Activated CD4-positive, alpha-beta T cell treated with anti-CD3 and anti-CD28 coated beads, Interleukin-2, amount 10 ng/mL, durations not matched to agents 7 days and 5 days (primary cell): Measurements from ENCODE around the gene PPP1R14D. TPM values are rescaled to one million over a fixed set of nuclear protein-coding genes. Genes with fewer than 3 reads are reported as not detected.
"Not testable (repeated sequence)": the region's sequence is repeated elsewhere in the genome, so short reads cannot be mapped to it uniquely, and the experiment has no call there.

Experiments used
- CTCF ChIA-PET: fragments of 350-600 bp; sonication (Branson Sonifier 250); formaldehyde crosslinking; loops from one replicate; lab custom pipeline; 2021; ENCODE audit warnings: antibody characterized with exemption; lab: Charles Lee
- POLR2A ChIA-PET: fragments of 350-600 bp; sonication (Branson Sonifier 250); formaldehyde crosslinking; loops from one replicate; lab custom pipeline; 2021; ENCODE audit warnings: antibody characterized with exemption; lab: Charles Lee
- DNase-seq: peaks from one replicate; pipeline ENCODE4 v3.0.0-alpha.2; 2020
- H3K27ac Mint-ChIP-seq: one replicate; pipeline ENCODE4 v1.8.0; 2021; ENCODE audit warnings: mild to moderate bottlenecking, moderate library complexity, mixed read lengths
- H3K27me3 Mint-ChIP-seq: one replicate; pipeline ENCODE4 v1.8.0; 2021; ENCODE audit warnings: mixed read lengths
- H3K36me3 Mint-ChIP-seq: one replicate; pipeline ENCODE4 v1.8.0; 2021; ENCODE audit warnings: low read depth, mixed read lengths
- H3K4me1 Mint-ChIP-seq: one replicate; pipeline ENCODE4 v1.8.0; 2021; ENCODE audit warnings: mixed read lengths
- H3K4me3 Mint-ChIP-seq: one replicate; pipeline ENCODE4 v1.8.0; 2021; ENCODE audit warnings: mild to moderate bottlenecking, moderate library complexity, mixed read lengths
- H3K9me3 Mint-ChIP-seq: one replicate; pipeline ENCODE4 v1.8.0; 2021; ENCODE audit warnings: mixed read lengths
- total RNA-seq, 2 experiments: library from RNA; stranded (reverse); gene quantifications; one replicate each; pipeline ENCODE4 v1.2.3, GENCODE V29; 2021

Gene PPP1R14D
- total RNA-seq, 2 experiments from 2014 or later, result not detected

GRCh38 chr15:40861147-40861546 is 32.6 kb upstream of the PPP1R14D start:
- H3K27ac Mint-ChIP-seq, H3K9me3 Mint-ChIP-seq, H3K36me3 Mint-ChIP-seq, H3K27me3 Mint-ChIP-seq, DNase-seq, POLR2A ChIA-PET, H3K4me3 Mint-ChIP-seq: not testable (repeated sequence)
- H3K4me1 Mint-ChIP-seq, result peaks cover 19% of the 10 kb centered on the region
- CTCF ChIA-PET, result interaction anchor here (0.6 to 1.3 kb wide), 5 partner anchors 12 to 297 kb away, joined by 3 to 5 read pairs (median 4); partner anchors contain the start of gene CCDC32

- no peak overlapping the region for H3K27ac Mint-ChIP-seq
- POLR2A ChIA-PET, result interaction anchor here (2.6 kb wide), 1 partner anchor 35 kb away, joined by 15 read pairs; the partner anchor contains the start of gene VPS18
- no peaks in the 10 kb centered on the region for H3K9me3 Mint-ChIP-seq
- no peak overlapping the region for H3K4me3 Mint-ChIP-seq
- no peaks in the 10 kb centered on the region for H3K36me3 Mint-ChIP-seq
- peaks cover 19% of the 10 kb centered on the region for H3K4me1 Mint-ChIP-seq
- DNase-seq, result peak; percentile 89
- CTCF ChIA-PET, result interaction anchor here (0.6 to 8.9 kb wide), 21 partner anchors 8 to 327 kb away, joined by 3 to 165 read pairs (median 4); partner anchors contain the start of genes DNAJC17, SPINT1, VPS18 and ZFYVE19
- H3K27me3 Mint-ChIP-seq, result peaks cover 8% of the 10 kb centered on the region
Observed at GRCh38 chr15:40859206-40859851, 30.8 kb upstream of the PPP1R14D start.

- H3K4me3 Mint-ChIP-seq, result no peak overlapping the region
- no peak overlapping the region for H3K27ac Mint-ChIP-seq
- H3K36me3 Mint-ChIP-seq, result no peaks in the 10 kb centered on the region
- H3K9me3 Mint-ChIP-seq, result no peaks in the 10 kb centered on the region
- POLR2A ChIA-PET, result interaction anchor here (2.6 kb wide), 1 partner anchor 36 kb away, joined by 15 read pairs; the partner anchor contains the start of gene VPS18
- peaks cover 8% of the 10 kb centered on the region for H3K27me3 Mint-ChIP-seq
- CTCF ChIA-PET, result interaction anchor here (0.6 to 8.9 kb wide), 22 partner anchors 9 to 327 kb away, joined by 3 to 165 read pairs (median 4); partner anchors contain the start of genes DNAJC17, SPINT1, VPS18 and ZFYVE19
- DNase-seq, result no peak
- H3K4me1 Mint-ChIP-seq, result peaks cover 19% of the 10 kb centered on the region
Observed at GRCh38 chr15:40858706-40859105, 30.2 kb upstream of the PPP1R14D start.

- peaks cover 5% of the 10 kb centered on the region for H3K27me3 Mint-ChIP-seq
- POLR2A ChIA-PET, result interaction anchor here (0.6 to 2.6 kb wide), 3 partner anchors 32 to 37 kb away, joined by 3 to 15 read pairs (median 4); partner anchors contain the start of gene VPS18
- no peak overlapping the region for H3K4me3 Mint-ChIP-seq
- CTCF ChIA-PET, result interaction anchor here (0.5 to 8.9 kb wide), 25 partner anchors 8 to 1694 kb away, joined by 3 to 165 read pairs (median 5); partner anchors contain the start of genes SPINT1 and VPS18
- H3K4me1 Mint-ChIP-seq, result peaks cover 19% of the 10 kb centered on the region
- H3K27ac Mint-ChIP-seq, result peak overlapping the region; percentile 39
- H3K36me3 Mint-ChIP-seq, result no peaks in the 10 kb centered on the region
- no peaks in the 10 kb centered on the region for H3K9me3 Mint-ChIP-seq
- peak; percentile 83 for DNase-seq
Observed at GRCh38 chr15:40857601-40858341, 29.3 kb upstream of the PPP1R14D start.

- no peak overlapping the region for H3K4me3 Mint-ChIP-seq
- H3K4me1 Mint-ChIP-seq, result peaks cover 19% of the 10 kb centered on the region
- CTCF ChIA-PET, result interaction anchor here (0.6 to 8.9 kb wide), 9 partner anchors 10 to 1695 kb away, joined by 3 to 165 read pairs (median 11); partner anchors contain the start of genes SPINT1 and VPS18
- H3K27ac Mint-ChIP-seq, result no peak overlapping the region
- H3K9me3 Mint-ChIP-seq, result no peaks in the 10 kb centered on the region
- H3K27me3 Mint-ChIP-seq, result peaks cover 5% of the 10 kb centered on the region
- POLR2A ChIA-PET, result no interaction called here
- H3K36me3 Mint-ChIP-seq, result no peaks in the 10 kb centered on the region
- DNase-seq, result no peak
Observed at GRCh38 chr15:40856746-40857145, 28.2 kb upstream of the PPP1R14D start.

GRCh38 chr15:40855706-40856234 is 27.3 kb upstream of the PPP1R14D start:
- ChIA-PET CTCF (interaction anchor here (1.1 to 8.9 kb wide), 4 partner anchors 12 to 255 kb away, joined by 3 to 165 read pairs (median 21); partner anchors contain the start of genes SPINT1 and VPS18), POLR2A (no interaction called here)
- H3K4me3 Mint-ChIP-seq, result no peak overlapping the region
- no peaks in the 10 kb centered on the region for H3K36me3 Mint-ChIP-seq
- H3K4me1 Mint-ChIP-seq, result peaks cover 19% of the 10 kb centered on the region
- no peak for DNase-seq
- peak overlapping the region; percentile 31 for H3K27ac Mint-ChIP-seq
- H3K27me3 Mint-ChIP-seq, result peaks cover 4% of the 10 kb centered on the region
- no peaks in the 10 kb centered on the region for H3K9me3 Mint-ChIP-seq

- no peak overlapping the region for H3K27ac Mint-ChIP-seq
- H3K36me3 Mint-ChIP-seq, result no peaks in the 10 kb centered on the region
- H3K27me3 Mint-ChIP-seq, result peaks cover under 1% of the 10 kb centered on the region
- H3K9me3 Mint-ChIP-seq, result no peaks in the 10 kb centered on the region
- H3K4me3 Mint-ChIP-seq, result no peak overlapping the region
- ChIA-PET CTCF (interaction anchor here (1.1 to 8.9 kb wide), 3 partner anchors 35 to 49 kb away, joined by 3 to 165 read pairs (median 8); partner anchors contain the start of gene VPS18), POLR2A (no interaction called here)
- DNase-seq, result no peak
- peaks cover 13% of the 10 kb centered on the region for H3K4me1 Mint-ChIP-seq
Observed at GRCh38 chr15:40854161-40854560, 25.7 kb upstream of the PPP1R14D start.

GRCh38 chr15:40853241-40853890 is 24.9 kb upstream of the PPP1R14D start:
- Mint-ChIP-seq H3K4me3 (no peak overlapping the region), H3K27ac (no peak overlapping the region), H3K4me1 (peaks cover 9% of the 10 kb centered on the region), H3K36me3 (no peaks in the 10 kb centered on the region), H3K9me3 (no peaks in the 10 kb centered on the region), H3K27me3 (no peaks in the 10 kb centered on the region)
- ChIA-PET POLR2A (no interaction called here), CTCF (interaction anchor here (1.1 to 8.9 kb wide), 3 partner anchors 36 to 50 kb away, joined by 3 to 165 read pairs (median 8); partner anchors contain the start of gene VPS18)
- no peak for DNase-seq

GRCh38 chr15:40852529-40852928 is 24.0 kb upstream of the PPP1R14D start:
- Mint-ChIP-seq H3K27ac (no peak overlapping the region), H3K27me3 (no peaks in the 10 kb centered on the region), H3K9me3 (no peaks in the 10 kb centered on the region), H3K4me3 (no peak overlapping the region), H3K36me3 (no peaks in the 10 kb centered on the region), H3K4me1 (peaks cover 9% of the 10 kb centered on the region)
- DNase-seq, result no peak
- POLR2A ChIA-PET, result no interaction called here
- CTCF ChIA-PET, result interaction anchor here (0.5 to 8.9 kb wide), 3 partner anchors 39 to 464 kb away, joined by 3 to 165 read pairs (median 3); partner anchors contain the start of gene VPS18

GRCh38 chr15:40850576-40851112 is 22.1 kb upstream of the PPP1R14D start:
- no peak for DNase-seq
- ChIA-PET POLR2A (no interaction called here), CTCF (interaction anchor here (1.0 to 1.8 kb wide), 2 partner anchors 8 to 9 kb away, joined by 4 to 16 read pairs; no protein-coding TSS in a partner anchor)
- H3K36me3 Mint-ChIP-seq, result no peaks in the 10 kb centered on the region
- no peaks in the 10 kb centered on the region for H3K27me3 Mint-ChIP-seq
- peaks cover 21% of the 10 kb centered on the region for H3K4me1 Mint-ChIP-seq
- H3K27ac Mint-ChIP-seq, result no peak overlapping the region
- no peaks in the 10 kb centered on the region for H3K9me3 Mint-ChIP-seq
- no peak overlapping the region for H3K4me3 Mint-ChIP-seq

GRCh38 chr15:40847223-40847961 is 18.9 kb upstream of the PPP1R14D start:
- no peaks in the 10 kb centered on the region for H3K36me3 Mint-ChIP-seq
- ChIA-PET CTCF (interaction anchor here (0.6 to 2.7 kb wide), 6 partner anchors 10 to 170 kb away, joined by 3 to 11 read pairs (median 4); partner anchors contain the start of gene VPS18), POLR2A (no interaction called here)
- H3K4me1 Mint-ChIP-seq, result peaks cover 31% of the 10 kb centered on the region
- H3K27me3 Mint-ChIP-seq, result peaks cover 12% of the 10 kb centered on the region
- H3K27ac Mint-ChIP-seq, result no peak overlapping the region
- H3K9me3 Mint-ChIP-seq, result no peaks in the 10 kb centered on the region
- no peak overlapping the region for H3K4me3 Mint-ChIP-seq
- no peak for DNase-seq
